A549 (cell line): Measurements from ENCODE around the gene ECE1.

ENCODE experiments used
- CEBPB ChIP-seq, 2 experiments: fragments of >200 bp in 1 of 2; sonication (Bioruptor Twin) in 1 of 2; formaldehyde crosslinking in 1 of 2; IDR thresholded peaks; 2 replicates each; pipeline ENCODE4 v1.6.1; 2012 to 2016
- CTCF ChIP-seq: fragments of >200 bp; sonication (Bioruptor Twin); formaldehyde crosslinking; IDR thresholded peaks from 3 replicates; pipeline ENCODE4 v1.5.1; 2016
- EP300 ChIP-seq, 2 experiments: fragments of >200 bp; sonication (Bioruptor Twin); formaldehyde crosslinking; IDR thresholded peaks; 2 replicates in 1 of 2; 3 replicates in 1 of 2; pipeline ENCODE4 v1.6.1; 2016 to 2017
- HDAC2 ChIP-seq: fragments of 200-600 bp; sonication (generic); IDR thresholded peaks from 2 replicates; pipeline ENCODE4 v1.6.1; 2016
- JUNB ChIP-seq: fragments of >200 bp; sonication (Bioruptor Twin); formaldehyde crosslinking; IDR thresholded peaks from 2 replicates; pipeline ENCODE4 v1.6.1; 2016
- MYC ChIP-seq: IDR thresholded peaks from 2 replicates; pipeline ENCODE4 v1.6.1; 2012; ENCODE audit warnings: mild to moderate bottlenecking, inconsistent platforms, low read length, improper control_type of control experiment, borderline replicate concordance
- POLR2A ChIP-seq: IDR thresholded peaks from 2 replicates; pipeline ENCODE4 v1.6.1; 2012; ENCODE audit warnings: mild to moderate bottlenecking, low read length
- RAD21 ChIP-seq, 2 experiments: fragments of >200 bp in 1 of 2; sonication (Bioruptor Twin) in 1 of 2; formaldehyde crosslinking in 1 of 2; IDR thresholded peaks in 1 of 2; conservative IDR thresholded peaks in 1 of 2; 2 replicates in 1 of 2; 3 replicates in 1 of 2; pipeline ENCODE4 v1.6.1; 2012 to 2018; ENCODE audit warnings: inconsistent platforms in 1 of 2
- RCOR1 ChIP-seq: fragments of 150-350 bp; IDR thresholded peaks from 2 replicates; pipeline ENCODE4 v1.6.1; 2014; ENCODE audit warnings: antibody characterized with exemption, low read length, low read depth
- TF ChIP-seq, protein P1 (sequence below): fragments of 200-600 bp; sonication (generic); IDR thresholded peaks from 2 replicates; pipeline ENCODE4 v1.6.1; 2016; ENCODE audit warnings: antibody characterized with exemption, mild to moderate bottlenecking, moderate library complexity
- TF ChIP-seq, protein P2 (sequence below): IDR thresholded peaks from 2 replicates; pipeline ENCODE4 v1.6.1; 2012

DNA sequence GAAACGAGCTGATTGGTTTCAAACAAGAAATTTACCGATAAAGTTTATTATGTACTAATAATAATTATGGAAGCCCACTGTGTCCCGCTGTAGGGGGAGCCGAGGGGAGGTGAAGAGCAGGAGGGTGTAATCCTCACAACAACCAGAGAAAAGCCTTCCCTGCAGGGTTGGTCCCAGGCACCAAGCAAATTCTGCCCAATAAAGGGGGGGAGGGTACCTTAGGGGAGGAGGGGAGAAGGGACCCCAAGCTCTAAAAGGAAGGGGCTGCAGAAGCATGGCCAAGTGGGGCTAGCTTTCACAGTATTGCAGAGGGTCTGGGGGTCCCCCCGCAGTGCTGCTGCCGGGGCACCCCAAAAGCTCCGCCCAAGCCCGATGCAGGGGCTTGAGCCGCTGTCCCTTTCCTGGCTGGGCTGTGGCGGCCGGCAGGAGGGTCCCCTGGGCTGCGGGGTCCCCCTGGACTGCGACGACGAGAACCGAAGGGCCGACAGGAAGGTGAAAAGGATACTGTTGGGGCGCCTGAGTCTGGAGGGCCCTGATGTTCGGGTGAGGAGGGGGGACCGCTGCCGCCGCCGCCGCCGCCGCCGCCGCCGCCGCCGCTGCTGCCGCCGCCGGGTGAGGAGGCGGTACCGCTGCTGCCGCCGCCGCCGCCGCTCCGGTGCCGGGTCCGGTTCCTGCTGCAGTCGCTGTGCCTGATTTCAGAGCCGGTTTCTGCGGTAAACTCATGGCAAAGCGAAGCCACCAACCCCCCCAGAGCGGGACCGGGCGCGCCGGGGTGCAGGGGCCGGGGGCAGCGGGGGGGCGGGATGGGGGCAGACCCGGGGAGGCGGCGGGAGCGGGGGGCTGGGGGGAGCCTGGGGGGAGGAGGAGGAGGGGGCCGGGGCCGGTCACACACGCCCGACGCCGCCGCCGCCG is 114.3 kb downstream of the ECE1 start:
- TF ChIP-seq POLR2A (no peak), RCOR1 (no peak), CEBPB (IDR thresholded peaks at IDR 0.05) (no peak), CTCF (no peak), RAD21 (conservative IDR thresholded peaks at IDR 0.05 in 1 of 2, IDR thresholded peaks at IDR 0.05 in 1 of 2) (no peak), EP300 (IDR thresholded peaks at IDR 0.05) (no peak), JUNB (no peak), HDAC2 (no peak), MYC (no peak)
- TF ChIP-seq, protein P1, sequence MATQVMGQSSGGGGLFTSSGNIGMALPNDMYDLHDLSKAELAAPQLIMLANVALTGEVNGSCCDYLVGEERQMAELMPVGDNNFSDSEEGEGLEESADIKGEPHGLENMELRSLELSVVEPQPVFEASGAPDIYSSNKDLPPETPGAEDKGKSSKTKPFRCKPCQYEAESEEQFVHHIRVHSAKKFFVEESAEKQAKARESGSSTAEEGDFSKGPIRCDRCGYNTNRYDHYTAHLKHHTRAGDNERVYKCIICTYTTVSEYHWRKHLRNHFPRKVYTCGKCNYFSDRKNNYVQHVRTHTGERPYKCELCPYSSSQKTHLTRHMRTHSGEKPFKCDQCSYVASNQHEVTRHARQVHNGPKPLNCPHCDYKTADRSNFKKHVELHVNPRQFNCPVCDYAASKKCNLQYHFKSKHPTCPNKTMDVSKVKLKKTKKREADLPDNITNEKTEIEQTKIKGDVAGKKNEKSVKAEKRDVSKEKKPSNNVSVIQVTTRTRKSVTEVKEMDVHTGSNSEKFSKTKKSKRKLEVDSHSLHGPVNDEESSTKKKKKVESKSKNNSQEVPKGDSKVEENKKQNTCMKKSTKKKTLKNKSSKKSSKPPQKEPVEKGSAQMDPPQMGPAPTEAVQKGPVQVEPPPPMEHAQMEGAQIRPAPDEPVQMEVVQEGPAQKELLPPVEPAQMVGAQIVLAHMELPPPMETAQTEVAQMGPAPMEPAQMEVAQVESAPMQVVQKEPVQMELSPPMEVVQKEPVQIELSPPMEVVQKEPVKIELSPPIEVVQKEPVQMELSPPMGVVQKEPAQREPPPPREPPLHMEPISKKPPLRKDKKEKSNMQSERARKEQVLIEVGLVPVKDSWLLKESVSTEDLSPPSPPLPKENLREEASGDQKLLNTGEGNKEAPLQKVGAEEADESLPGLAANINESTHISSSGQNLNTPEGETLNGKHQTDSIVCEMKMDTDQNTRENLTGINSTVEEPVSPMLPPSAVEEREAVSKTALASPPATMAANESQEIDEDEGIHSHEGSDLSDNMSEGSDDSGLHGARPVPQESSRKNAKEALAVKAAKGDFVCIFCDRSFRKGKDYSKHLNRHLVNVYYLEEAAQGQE, result no peak
- TF ChIP-seq, protein P2, sequence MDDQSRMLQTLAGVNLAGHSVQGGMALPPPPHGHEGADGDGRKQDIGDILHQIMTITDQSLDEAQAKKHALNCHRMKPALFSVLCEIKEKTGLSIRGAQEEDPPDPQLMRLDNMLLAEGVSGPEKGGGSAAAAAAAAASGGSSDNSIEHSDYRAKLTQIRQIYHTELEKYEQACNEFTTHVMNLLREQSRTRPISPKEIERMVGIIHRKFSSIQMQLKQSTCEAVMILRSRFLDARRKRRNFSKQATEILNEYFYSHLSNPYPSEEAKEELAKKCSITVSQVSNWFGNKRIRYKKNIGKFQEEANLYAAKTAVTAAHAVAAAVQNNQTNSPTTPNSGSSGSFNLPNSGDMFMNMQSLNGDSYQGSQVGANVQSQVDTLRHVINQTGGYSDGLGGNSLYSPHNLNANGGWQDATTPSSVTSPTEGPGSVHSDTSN, result no peak
